Measurements from ENCODE around the gene RRP8. TPM values are rescaled to one million over a fixed set of nuclear protein-coding genes. Genes with fewer than 3 reads are reported as not detected.

Gene RRP8
- total and polyA plus RNA-seq, 2 of the 8 experiments (the other 6 are each of a cell fraction or from before 2014, with no cell fraction given), result 4.2 to 14.9 TPM

- TF ChIP-seq SIN3A (conservative IDR thresholded peaks at IDR 0.05 in 1 of 2, IDR thresholded peaks at IDR 0.05 in 1 of 2; ENCODE audit: low read depth in 1 of 2, low read length in 2 of 2), result 0 out of 4 replicates have a peak, but pooled peaks of 1 of the 2 experiments have one; percentile 27
- TF ChIP-seq EGR1 (IDR thresholded peaks at IDR 0.05; ENCODE audit: borderline replicate concordance, low read depth, low read length), result no peak
- TF ChIP-seq POLR2AphosphoS5 (IDR thresholded peaks at IDR 0.05; ENCODE audit: low read depth, low read length), result peak; percentile 8; the same call in 1 of the 2 replicates
- peak; percentile 61; the same call in 1 of the 2 replicates for TF ChIP-seq GTF2F1 (IDR thresholded peaks at IDR 0.05; ENCODE audit: borderline replicate concordance, low read depth, low read length)
Measured at GRCh38 chr11:6604081-6604626, 738 bp upstream of the RRP8 start (continued).
